ENCODE results near the gene PVALEF.

PVALEF gene

GRCh38 chr17:81136366-81136765 is 28.9 kb upstream of the PVALEF start:
- H3K27ac ChIP-seq: no peak overlapping the region
- TF ChIP-seq ZFX (IDR thresholded peaks at IDR 0.05; ENCODE audit: borderline replicate concordance) (no peak), CTCF (IDR thresholded peaks at IDR 0.05) (no peak)

- no peak overlapping the region for H3K27ac ChIP-seq
- no peak for TF ChIP-seq ZFX (IDR thresholded peaks at IDR 0.05; ENCODE audit: borderline replicate concordance)
- TF ChIP-seq CTCF (IDR thresholded peaks at IDR 0.05): no peak
Measured at GRCh38 chr17:81137248-81137647, 28.1 kb upstream of the PVALEF start.

- TF ChIP-seq ZFX (IDR thresholded peaks at IDR 0.05; ENCODE audit: borderline replicate concordance) (no peak), CTCF (IDR thresholded peaks at IDR 0.05) (no peak)
Measured at GRCh38 chr17:81138083-81138482, 27.2 kb upstream of the PVALEF start.

GRCh38 chr17:81138500-81138899 is 26.8 kb upstream of the PVALEF start:
- H3K27ac ChIP-seq: no peak overlapping the region
- TF ChIP-seq CTCF (IDR thresholded peaks at IDR 0.05) (no peak), ZFX (IDR thresholded peaks at IDR 0.05; ENCODE audit: borderline replicate concordance) (no peak)

More at GRCh38 chr17:81138083-81138482, 27.2 kb upstream of the PVALEF start:
- H3K27ac ChIP-seq: no peak overlapping the region

GRCh38 chr17:81139428-81139827 is 25.9 kb upstream of the PVALEF start:
- no peak for TF ChIP-seq ZFX (IDR thresholded peaks at IDR 0.05; ENCODE audit: borderline replicate concordance)
- no peak for TF ChIP-seq CTCF (IDR thresholded peaks at IDR 0.05)
- no peak overlapping the region for H3K27ac ChIP-seq

GRCh38 chr17:81140018-81140417 is 25.3 kb upstream of the PVALEF start:
- no peak for TF ChIP-seq CTCF (IDR thresholded peaks at IDR 0.05)
- TF ChIP-seq ZFX (IDR thresholded peaks at IDR 0.05; ENCODE audit: borderline replicate concordance): no peak
- H3K27ac ChIP-seq: no peak overlapping the region

- no peak overlapping the region for H3K27ac ChIP-seq
- TF ChIP-seq CTCF (IDR thresholded peaks at IDR 0.05) (no peak), ZFX (IDR thresholded peaks at IDR 0.05; ENCODE audit: borderline replicate concordance) (no peak)
Measured at GRCh38 chr17:81140695-81141094, 24.6 kb upstream of the PVALEF start.
